ENCODE results near the gene KRT72.

The KRT72 gene

GRCh38 chr12:52578469-52578868, 22.8 kb downstream of the KRT72 start:
- DNase-seq (ENCODE audit: low read depth) = no peak

DNA sequence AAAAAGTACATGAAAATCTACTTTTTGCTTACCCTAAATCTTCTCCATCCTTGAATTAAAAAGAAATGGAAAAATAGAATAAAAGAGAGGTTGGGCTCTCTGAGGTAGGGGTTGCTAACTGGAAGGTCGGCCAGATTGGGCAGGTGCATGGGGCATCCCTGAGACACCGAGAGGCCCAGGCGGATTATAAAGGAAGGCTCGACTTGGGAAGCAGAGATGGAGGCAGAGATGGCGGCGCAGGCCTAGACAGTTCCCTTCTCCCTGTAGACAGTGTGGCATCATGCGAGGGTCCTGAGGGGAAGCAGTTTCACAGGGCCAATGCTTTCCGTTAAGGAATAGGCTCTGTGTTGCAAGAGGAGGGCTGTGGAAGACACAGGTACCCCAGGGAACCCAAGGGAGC, 23.9 kb downstream of the KRT72 start:
- no peak for DNase-seq (ENCODE audit: low read depth)

- DNase-seq (ENCODE audit: low read depth) = no peak
Measured at GRCh38 chr12:52575948-52576347, 25.3 kb downstream of the KRT72 start.

DNA sequence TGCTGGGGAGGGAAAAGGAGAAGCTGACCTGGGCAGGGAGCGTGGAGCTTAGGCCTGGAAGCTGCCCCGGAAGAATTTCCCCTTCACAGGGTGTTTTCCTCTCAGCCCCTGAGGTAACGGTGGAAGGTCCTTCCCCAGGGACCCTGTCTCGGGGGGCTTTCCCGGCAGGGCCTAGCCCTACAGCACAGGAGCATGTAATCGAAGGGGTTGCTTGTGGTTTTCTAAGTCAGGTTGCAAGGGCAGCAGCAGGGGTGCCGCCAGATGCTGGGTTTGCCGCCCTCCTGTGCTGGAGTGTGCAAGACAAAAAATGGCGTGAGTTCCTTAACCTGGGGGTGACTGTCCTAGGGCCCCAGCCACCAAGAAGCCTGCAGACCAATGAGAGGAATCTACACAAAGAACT, 26.0 kb downstream of the KRT72 start:
- no peak for DNase-seq (ENCODE audit: low read depth)

DNA sequence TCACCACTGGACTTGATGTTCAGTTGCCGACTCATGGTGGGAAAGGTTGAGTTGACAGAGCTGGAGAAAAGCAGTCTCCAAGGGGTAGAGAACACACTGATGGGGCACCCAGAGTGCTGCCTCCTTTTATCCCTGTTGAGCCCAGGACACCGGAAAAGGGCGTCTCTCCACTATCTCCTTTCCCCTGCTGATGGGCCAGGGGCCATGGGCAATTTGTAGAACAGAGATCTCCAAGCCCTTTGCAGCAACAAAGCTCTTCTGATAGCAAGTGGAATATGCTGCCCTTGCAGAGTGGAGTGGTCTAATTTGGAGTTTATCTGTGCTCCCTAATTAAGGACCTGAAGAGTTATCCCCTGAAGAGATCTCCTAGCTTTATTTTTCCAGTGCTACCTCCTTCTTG, 27.5 kb downstream of the KRT72 start, which contains the start of gene KRT74:
Gene KRT74 (minus strand): TSS at position 101 of the 400 bp plus-strand sequence. CDS start 66 bp downstream, at position 35.
- no peak for DNase-seq (ENCODE audit: low read depth)

DNA sequence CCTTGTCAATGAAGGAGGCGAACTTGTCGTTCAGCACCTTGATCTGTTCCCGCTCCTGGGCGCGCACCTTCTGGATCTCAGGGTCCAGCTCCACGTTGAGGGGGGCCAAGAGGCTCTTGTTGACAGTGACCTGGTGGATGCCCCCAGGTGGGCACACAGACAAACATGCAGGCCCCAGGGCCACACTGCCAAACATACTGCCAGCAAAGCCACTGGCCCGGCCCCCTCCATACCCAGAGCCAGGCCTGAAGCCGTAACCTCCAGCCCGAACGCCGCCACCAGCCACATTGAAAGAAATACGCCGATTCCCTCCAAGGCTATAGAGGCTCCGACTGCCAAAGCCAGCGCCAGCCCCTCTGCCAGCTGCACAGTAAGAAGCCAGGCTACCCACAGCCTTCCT, 28.0 kb downstream of the KRT72 start:
- no peak for DNase-seq (ENCODE audit: low read depth)

- no peak for DNase-seq (ENCODE audit: low read depth)
Measured at GRCh38 chr12:52570511-52570910, 30.8 kb downstream of the KRT72 start.

- DNase-seq (ENCODE audit: low read depth) = no peak
Measured at GRCh38 chr12:52568111-52568510, 33.2 kb downstream of the KRT72 start.

GRCh38 chr12:52566847-52567291, 34.4 kb downstream of the KRT72 start:
- no peak for DNase-seq (ENCODE audit: low read depth)

DNA sequence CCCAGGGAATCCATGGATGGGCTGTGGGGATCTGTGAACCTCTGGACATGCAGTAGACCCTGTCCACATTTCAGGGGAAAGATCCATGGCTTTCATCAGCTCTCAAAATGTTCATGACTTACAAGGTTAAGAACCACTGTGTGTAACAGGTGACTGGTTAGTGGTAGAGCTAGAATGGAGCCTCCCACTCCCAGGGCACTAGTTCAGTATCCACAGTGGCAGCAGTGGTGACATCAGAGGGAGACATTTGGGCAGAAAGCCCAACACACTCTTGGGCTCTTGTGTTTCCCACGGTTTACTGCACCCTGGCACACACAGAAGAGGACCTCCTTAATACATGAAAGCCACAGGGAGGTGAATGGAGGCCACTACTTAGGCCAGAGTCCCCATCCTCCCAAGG, 36.7 kb downstream of the KRT72 start:
- no peak for DNase-seq (ENCODE audit: low read depth)

DNA sequence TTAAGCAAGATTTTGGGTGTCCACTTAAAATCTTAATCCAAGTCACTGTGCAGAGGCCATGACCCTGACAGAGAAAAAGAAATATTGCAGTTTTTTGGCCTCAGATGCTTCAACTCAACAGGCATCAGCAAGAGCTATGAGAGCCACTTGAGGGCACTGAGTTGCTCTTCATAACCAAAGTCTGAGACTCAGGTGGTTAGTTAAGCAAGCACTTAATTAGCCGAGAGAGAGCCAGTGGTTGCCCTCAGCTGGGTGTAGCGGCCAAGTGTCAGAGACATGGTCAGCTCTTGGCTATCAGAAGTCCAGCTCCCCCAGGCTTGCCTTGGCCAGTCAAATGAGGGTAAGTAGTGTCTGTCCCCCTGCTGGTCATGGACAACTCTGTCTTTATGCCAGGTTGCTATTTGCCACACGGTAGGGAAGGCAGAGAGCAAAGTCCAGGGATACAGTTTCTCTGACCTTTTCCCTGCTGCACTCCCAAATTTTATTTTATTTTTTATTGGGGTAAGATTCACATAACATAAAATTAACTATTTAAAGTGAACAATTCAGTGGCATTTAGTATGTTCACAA, 39.3 kb downstream of the KRT72 start:
- no peak for DNase-seq (ENCODE audit: low read depth)

- no peak for DNase-seq (ENCODE audit: low read depth)
Measured at GRCh38 chr12:52559979-52560378, 41.3 kb downstream of the KRT72 start.

DNA sequence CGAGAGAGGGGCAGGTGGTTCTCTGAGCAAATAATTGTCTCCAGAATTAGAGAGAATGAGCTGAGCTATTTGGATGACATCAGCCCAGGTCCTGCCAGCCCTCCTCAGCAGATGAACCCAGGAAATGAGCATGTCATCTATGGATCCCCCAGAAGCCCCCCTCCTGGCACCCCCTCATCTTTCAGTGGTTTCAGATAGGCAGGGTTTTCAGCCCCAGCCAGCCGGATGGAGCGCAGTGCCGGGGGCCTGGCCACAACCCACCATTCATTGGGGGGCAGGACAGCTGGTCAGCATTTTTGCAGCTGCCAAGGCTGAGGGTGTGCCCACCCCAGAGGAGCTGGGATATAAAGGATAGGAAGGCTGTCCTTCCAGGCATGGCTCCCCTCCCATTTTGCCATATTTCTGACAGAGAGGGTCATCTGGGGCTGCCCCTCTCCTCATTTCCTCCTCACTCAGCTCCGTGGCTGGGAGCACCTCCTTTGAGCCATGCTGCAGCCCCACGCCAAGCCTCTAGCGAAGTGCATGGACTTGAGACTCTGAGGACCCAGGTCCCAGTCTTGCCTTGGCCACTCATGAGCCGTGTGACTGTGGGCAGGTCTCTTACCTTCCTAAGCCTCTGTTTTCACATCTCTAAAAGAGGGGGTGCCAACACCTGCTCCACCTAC, 42.4 kb downstream of the KRT72 start:
- no peak for DNase-seq (ENCODE audit: low read depth)

GRCh38 chr12:52557476-52557875, 43.8 kb downstream of the KRT72 start:
- no peak for DNase-seq (ENCODE audit: low read depth)

DNA sequence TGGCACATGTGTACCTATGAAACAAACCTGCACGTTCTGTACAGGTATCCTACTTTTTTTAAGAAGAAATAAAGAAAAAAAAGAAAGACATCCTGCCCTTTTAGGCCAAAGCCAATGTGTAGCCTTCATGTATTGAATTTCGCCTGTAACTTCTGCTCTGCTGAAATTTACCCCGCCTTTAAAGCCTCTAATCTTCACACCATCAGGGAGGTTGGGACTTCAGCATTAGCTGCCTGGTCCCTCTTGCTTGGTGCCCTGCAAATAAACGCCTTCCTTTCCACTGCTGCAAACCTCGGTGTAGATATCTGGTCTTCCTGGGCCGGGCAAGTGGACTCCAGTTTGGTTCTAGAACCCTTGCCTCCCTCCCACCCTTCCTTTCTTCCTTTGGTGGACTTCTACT, 45.7 kb downstream of the KRT72 start:
- DNase-seq (ENCODE audit: low read depth) = no peak

GRCh38 chr12:52552681-52553195, 48.5 kb downstream of the KRT72 start, which contains the start of gene KRT71:
Gene KRT71 (minus strand): TSS chr12:52553145. CDS start chr12:52553077, 68 bp downstream.
- no peak for DNase-seq (ENCODE audit: low read depth)

DNA sequence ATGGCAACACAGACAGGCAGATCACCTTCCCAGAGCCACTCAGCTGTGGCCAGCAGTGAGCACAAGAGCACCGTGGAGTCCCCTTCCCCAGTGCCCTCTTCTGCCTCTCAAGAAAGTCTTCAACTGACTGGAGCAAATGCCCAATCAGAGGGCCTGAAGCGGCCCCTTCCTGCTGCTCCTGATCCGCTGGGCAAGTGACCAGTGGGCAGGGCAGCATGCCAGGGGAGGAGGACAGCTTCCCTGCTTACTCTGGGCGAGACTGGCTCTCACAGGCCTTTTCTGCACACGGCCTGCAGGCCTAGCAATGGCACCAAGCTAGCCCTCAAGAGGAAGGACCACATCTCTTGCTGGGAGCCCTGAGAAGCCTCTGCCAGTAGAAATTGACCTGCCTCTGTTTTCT, 49.2 kb downstream of the KRT72 start:
- DNase-seq (ENCODE audit: low read depth) = no peak

GRCh38 chr12:52551216-52551865, 49.9 kb downstream of the KRT72 start:
- DNase-seq (ENCODE audit: low read depth) = no peak

DNA sequence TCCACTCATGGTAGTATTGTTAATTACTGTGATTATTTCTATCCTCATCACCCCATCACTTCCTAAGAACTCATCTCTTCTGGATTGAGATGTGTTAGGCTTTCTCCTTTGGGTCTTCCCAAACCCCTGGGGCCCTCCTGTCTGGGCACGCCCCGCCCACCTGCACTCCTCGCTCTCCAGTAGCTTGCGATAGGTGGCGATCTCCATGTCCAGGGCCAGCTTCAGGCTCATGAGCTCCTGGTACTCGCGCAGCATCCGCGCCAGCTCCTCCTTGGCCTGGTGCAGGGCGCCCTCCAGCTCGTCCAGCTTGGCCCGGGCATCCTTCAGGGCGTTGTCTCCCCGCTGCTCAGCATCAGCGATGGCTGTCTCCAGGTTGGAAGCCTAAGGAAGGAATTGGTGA, 55.1 kb downstream of the KRT72 start:
- DNase-seq (ENCODE audit: low read depth) = no peak

DNA sequence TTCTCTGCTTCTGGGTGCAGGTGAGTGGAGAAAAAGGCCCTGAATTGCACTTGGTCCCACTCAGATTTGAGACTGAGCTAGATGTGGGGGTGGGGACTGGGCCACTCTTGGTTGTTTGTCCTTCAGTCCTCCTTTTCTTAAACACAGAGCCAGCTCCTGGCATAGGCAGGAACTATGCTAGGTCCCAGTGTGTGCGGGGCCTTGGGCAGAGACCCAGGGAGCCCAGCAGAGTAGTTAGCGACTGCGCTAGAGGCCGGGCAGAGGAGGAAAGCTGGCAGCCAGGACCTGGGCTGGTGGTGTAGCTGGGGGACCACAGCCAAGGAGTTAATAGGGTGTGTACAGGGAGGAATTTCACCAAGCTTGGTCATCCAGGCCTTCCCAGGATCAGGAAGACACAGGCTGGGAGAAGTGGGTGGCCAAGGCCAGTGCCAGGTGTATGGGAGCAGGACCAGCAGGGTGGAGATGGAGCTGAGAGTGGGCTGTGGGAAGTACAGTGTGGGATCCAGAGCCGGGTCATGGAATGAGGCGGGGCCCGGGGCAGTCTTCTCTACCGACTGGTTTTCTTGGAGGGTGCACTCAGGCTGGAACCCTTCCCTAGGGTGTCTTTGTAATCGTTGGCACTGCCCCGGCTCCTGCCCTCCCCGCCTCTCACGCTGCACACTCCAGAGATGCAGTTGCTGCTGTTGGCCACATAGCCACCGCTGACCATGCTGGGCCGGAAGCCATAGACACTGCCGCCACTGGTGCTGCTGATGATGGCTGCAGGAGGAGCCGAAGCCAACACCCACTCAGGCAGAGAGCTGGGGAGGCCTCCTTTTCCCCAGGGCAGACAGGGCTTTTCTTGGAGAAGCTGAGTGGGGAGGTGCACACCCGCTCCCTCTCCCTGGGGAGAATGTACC, 57.0 kb downstream of the KRT72 start:
- no peak for DNase-seq (ENCODE audit: low read depth)

DNA sequence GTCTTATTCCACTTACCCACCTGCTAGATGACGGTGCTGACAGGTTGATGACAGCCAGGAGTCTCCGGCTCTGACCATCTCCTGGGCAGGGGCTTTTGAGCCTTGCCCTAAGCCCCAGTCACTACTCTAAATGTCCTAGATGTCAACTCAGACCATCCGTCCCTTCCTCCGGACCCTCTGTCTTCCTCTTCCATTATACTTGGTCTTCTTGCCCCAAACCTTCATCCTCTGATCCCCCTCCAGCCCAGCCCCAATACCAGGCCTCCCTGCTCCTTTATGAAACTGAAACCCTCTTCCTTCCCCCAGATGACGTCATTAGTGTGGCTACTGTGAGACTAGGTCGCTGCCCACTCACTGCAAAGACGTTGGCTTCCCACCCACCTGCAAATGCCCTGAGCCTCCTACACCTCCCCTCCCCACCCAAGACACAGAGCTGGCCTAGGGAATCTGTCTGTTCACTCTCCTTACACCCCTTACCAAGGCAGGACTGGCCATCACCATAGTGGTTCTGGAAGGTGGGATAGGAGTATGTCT, 58.4 kb downstream of the KRT72 start:
- no peak for DNase-seq (ENCODE audit: low read depth)

GRCh38 chr12:52542157-52542556, 59.1 kb downstream of the KRT72 start:
- no peak for DNase-seq (ENCODE audit: low read depth)
